HepG2 (cell line): ENCODE measurements around the gene NFKBIA. TPM values are rescaled to one million over a fixed set of nuclear protein-coding genes. Genes with fewer than 3 reads are reported as not detected.

ENCODE experiments used
- DNMT3B ChIP-seq: conservative IDR thresholded peaks from 2 replicates; pipeline ENCODE4 v1.6.1; 2016; ENCODE audit warnings: missing biosample characterization, control low read depth
- MEIS1 ChIP-seq: sonication (generic); formaldehyde crosslinking; IDR thresholded peaks from 2 replicates; pipeline ENCODE4 v1.9.0; 2021; ENCODE audit warnings: mild to moderate bottlenecking, missing genetic modification reagents, moderate library complexity, borderline replicate concordance
- NPAS2 ChIP-seq: sonication (generic); formaldehyde crosslinking; IDR thresholded peaks from 2 replicates; pipeline ENCODE4 v1.8.0; 2022; ENCODE audit warnings: mild to moderate bottlenecking, missing genetic modification reagents, borderline replicate concordance
- PTBP1 ChIP-seq: fragments of 200-400 bp; formaldehyde crosslinking; IDR thresholded peaks from 2 replicates; pipeline ENCODE4 v1.6.1; 2018; ENCODE audit warnings: low read length, low read depth; ENCODE audit not compliant: poor library complexity, severe bottlenecking
- TBX3 ChIP-seq: fragments of 450-650 bp; IDR thresholded peaks from 2 replicates; pipeline ENCODE4 v1.6.1; 2017; ENCODE audit warnings: antibody characterized with exemption, mild to moderate bottlenecking, inconsistent platforms, borderline replicate concordance
- TSC22D2 ChIP-seq: sonication (generic); formaldehyde crosslinking; IDR thresholded peaks from 2 replicates; pipeline ENCODE4 v1.5.1; 2020; ENCODE audit warnings: missing genetic modification reagents, mild to moderate bottlenecking, borderline replicate concordance
- ZFY ChIP-seq: sonication (generic); formaldehyde crosslinking; IDR thresholded peaks from 2 replicates; pipeline ENCODE4 v1.4.0; 2020; ENCODE audit warnings: missing genetic modification reagents
- ZNF207 ChIP-seq: fragments of 450-650 bp; IDR thresholded peaks from 2 replicates; pipeline ENCODE4 v1.6.1; 2016; ENCODE audit warnings: antibody characterized with exemption, borderline replicate concordance
- ZNF224 ChIP-seq: sonication (generic); formaldehyde crosslinking; IDR thresholded peaks from 2 replicates; pipeline ENCODE4 v1.5.0; 2020; ENCODE audit warnings: mild to moderate bottlenecking, missing genetic modification reagents
- ZNF296 ChIP-seq: sonication (generic); formaldehyde crosslinking; conservative IDR thresholded peaks from 2 replicates; pipeline ENCODE4 v1.5.0; 2020; ENCODE audit warnings: mild to moderate bottlenecking, missing genetic modification reagents
- ZNF562 ChIP-seq: sonication (generic); formaldehyde crosslinking; IDR thresholded peaks from 2 replicates; pipeline ENCODE4 v1.8.0; 2022; ENCODE audit warnings: missing genetic modification reagents, borderline replicate concordance
- ZNF572 ChIP-seq: sonication (generic); formaldehyde crosslinking; IDR thresholded peaks from 2 replicates; pipeline ENCODE4 v1.5.1; 2020; ENCODE audit warnings: mild to moderate bottlenecking, missing genetic modification reagents
- ZNF850 ChIP-seq: sonication (generic); formaldehyde crosslinking; conservative IDR thresholded peaks from 2 replicates; pipeline ENCODE4 v1.9.0; 2021; ENCODE audit warnings: mild to moderate bottlenecking, missing genetic modification reagents
- polyA plus RNA-seq, 8 experiments: library from polyadenylated mRNA; depleted of rRNA in 3 of 8; stranded (reverse) in 7 of 8; unstranded in 1 of 8; fragments of >200 nt; fragmentation: Illumina TruSeq in 4 of 8; extraction: Trizol in 4 of 8; gene quantifications; 2 replicates each; pipeline versions ENCODE4 v1.2.1 to v1.2.3, GENCODE V29; 2011 to 2016; ENCODE audit warnings: low read depth in 4 of 8, missing spikeins in 1 of 8, mixed read lengths in 1 of 8; ENCODE audit not compliant: insufficient read depth in 1 of 8
- total RNA-seq, 5 experiments: library from RNA; depleted of rRNA; stranded (reverse); fragments of >200 nt; fragmentation: Illumina TruSeq; extraction: Trizol; gene quantifications; 2 replicates each; pipeline ENCODE4 v1.2.3, GENCODE V29; 2016; ENCODE audit warnings: low read depth in 1 of 5
- TF ChIP-seq, protein P1 (sequence below): sonication (generic); formaldehyde crosslinking; IDR thresholded peaks from 2 replicates; pipeline ENCODE4 v1.5.0; 2020; ENCODE audit warnings: missing genetic modification reagents
- TF ChIP-seq, protein P2 (sequence below): sonication (generic); formaldehyde crosslinking; IDR thresholded peaks from 2 replicates; pipeline ENCODE4 v1.9.0; 2021; ENCODE audit warnings: missing genetic modification reagents, mild to moderate bottlenecking, borderline replicate concordance
- TF ChIP-seq, protein P3 (sequence below): sonication (generic); formaldehyde crosslinking; IDR thresholded peaks from 2 replicates; pipeline ENCODE4 v1.9.0; 2021; ENCODE audit warnings: missing genetic modification reagents, mild to moderate bottlenecking, borderline replicate concordance
- TF ChIP-seq, protein P4 (sequence below): sonication (generic); formaldehyde crosslinking; IDR thresholded peaks from 2 replicates; pipeline ENCODE4 v1.8.1; 2022; ENCODE audit warnings: low read depth, mild to moderate bottlenecking, missing genetic modification reagents

NFKBIA gene
- total and polyA plus RNA-seq, 2 of the 13 experiments (the other 11 are each of a cell fraction or from before 2014, with no cell fraction given), result 197 to 319 TPM

- TF ChIP-seq, protein P1, sequence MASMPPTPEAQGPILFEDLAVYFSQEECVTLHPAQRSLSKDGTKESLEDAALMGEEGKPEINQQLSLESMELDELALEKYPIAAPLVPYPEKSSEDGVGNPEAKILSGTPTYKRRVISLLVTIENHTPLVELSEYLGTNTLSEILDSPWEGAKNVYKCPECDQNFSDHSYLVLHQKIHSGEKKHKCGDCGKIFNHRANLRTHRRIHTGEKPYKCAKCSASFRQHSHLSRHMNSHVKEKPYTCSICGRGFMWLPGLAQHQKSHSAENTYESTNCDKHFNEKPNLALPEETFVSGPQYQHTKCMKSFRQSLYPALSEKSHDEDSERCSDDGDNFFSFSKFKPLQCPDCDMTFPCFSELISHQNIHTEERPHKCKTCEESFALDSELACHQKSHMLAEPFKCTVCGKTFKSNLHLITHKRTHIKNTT (CRISPR knock-in tag), result peak; percentile 45; the same call in 1 of the 2 replicates
- TF ChIP-seq, protein P2, sequence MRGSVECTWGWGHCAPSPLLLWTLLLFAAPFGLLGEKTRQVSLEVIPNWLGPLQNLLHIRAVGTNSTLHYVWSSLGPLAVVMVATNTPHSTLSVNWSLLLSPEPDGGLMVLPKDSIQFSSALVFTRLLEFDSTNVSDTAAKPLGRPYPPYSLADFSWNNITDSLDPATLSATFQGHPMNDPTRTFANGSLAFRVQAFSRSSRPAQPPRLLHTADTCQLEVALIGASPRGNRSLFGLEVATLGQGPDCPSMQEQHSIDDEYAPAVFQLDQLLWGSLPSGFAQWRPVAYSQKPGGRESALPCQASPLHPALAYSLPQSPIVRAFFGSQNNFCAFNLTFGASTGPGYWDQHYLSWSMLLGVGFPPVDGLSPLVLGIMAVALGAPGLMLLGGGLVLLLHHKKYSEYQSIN, result no peak
- TF ChIP-seq, protein P3, sequence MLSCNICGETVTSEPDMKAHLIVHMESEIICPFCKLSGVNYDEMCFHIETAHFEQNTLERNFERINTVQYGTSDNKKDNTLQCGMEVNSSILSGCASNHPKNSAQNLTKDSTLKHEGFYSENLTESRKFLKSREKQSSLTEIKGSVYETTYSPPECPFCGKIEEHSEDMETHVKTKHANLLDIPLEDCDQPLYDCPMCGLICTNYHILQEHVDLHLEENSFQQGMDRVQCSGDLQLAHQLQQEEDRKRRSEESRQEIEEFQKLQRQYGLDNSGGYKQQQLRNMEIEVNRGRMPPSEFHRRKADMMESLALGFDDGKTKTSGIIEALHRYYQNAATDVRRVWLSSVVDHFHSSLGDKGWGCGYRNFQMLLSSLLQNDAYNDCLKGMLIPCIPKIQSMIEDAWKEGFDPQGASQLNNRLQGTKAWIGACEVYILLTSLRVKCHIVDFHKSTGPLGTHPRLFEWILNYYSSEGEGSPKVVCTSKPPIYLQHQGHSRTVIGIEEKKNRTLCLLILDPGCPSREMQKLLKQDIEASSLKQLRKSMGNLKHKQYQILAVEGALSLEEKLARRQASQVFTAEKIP, result no peak
- TF ChIP-seq TSC22D2 (CRISPR knock-in tag), result peak; percentile 89
- TF ChIP-seq TBX3, result no peak
- TF ChIP-seq, protein P4, sequence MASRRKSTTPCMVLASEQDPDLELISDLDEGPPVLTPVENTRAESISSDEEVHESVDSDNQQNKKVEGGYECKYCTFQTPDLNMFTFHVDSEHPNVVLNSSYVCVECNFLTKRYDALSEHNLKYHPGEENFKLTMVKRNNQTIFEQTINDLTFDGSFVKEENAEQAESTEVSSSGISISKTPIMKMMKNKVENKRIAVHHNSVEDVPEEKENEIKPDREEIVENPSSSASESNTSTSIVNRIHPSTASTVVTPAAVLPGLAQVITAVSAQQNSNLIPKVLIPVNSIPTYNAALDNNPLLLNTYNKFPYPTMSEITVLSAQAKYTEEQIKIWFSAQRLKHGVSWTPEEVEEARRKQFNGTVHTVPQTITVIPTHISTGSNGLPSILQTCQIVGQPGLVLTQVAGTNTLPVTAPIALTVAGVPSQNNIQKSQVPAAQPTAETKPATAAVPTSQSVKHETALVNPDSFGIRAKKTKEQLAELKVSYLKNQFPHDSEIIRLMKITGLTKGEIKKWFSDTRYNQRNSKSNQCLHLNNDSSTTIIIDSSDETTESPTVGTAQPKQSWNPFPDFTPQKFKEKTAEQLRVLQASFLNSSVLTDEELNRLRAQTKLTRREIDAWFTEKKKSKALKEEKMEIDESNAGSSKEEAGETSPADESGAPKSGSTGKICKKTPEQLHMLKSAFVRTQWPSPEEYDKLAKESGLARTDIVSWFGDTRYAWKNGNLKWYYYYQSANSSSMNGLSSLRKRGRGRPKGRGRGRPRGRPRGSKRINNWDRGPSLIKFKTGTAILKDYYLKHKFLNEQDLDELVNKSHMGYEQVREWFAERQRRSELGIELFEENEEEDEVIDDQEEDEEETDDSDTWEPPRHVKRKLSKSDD, result peak; percentile 43
- TF ChIP-seq ZNF850, result peak; percentile 36
- peak; percentile 100; the same call in 1 of the 2 replicates for TF ChIP-seq ZNF572 (CRISPR knock-in tag)
- TF ChIP-seq ZNF224, result no peak; the same call in 1 of the 2 replicates
- TF ChIP-seq ZFY (CRISPR knock-in tag), result peak; percentile 97
- no peak; the same call in 1 of the 2 replicates for TF ChIP-seq NPAS2 (CRISPR knock-in tag)
- no peak for TF ChIP-seq ZNF207
- TF ChIP-seq ZNF296 (CRISPR knock-in tag), result no peak
- peak; percentile 27 for TF ChIP-seq PTBP1
- TF ChIP-seq ZNF562 (CRISPR knock-in tag), result no peak
- TF ChIP-seq MEIS1, result peak; percentile 96
- peak; percentile 15; the same call in 1 of the 2 replicates for TF ChIP-seq DNMT3B
Observed at GRCh38 chr14:35404449-35405303, at the start of gene NFKBIA (continued).
